GM18519 (cell line): ENCODE results near the gene TRAPPC2.
"Not testable (repeated sequence)": the region's sequence is repeated elsewhere in the genome, so short reads cannot be mapped to it uniquely, and the experiment has no call there.

Experiments used
- ATAC-seq: cut with Tn5 transposase; IDR thresholded peaks from one replicate; pipeline ENCODE4 v1.9.1; 2021; ENCODE audit warnings: mild to moderate bottlenecking, moderate library complexity; ENCODE audit not compliant: unreplicated experiment, low FRiP score

TRAPPC2 gene

GRCh38 chrX:13673016-13673415 is 61.4 kb downstream of the TRAPPC2 start:
- ATAC-seq: no peak

GRCh38 chrX:13670197-13670596 is 64.2 kb downstream of the TRAPPC2 start:
- ATAC-seq: no peak

DNA sequence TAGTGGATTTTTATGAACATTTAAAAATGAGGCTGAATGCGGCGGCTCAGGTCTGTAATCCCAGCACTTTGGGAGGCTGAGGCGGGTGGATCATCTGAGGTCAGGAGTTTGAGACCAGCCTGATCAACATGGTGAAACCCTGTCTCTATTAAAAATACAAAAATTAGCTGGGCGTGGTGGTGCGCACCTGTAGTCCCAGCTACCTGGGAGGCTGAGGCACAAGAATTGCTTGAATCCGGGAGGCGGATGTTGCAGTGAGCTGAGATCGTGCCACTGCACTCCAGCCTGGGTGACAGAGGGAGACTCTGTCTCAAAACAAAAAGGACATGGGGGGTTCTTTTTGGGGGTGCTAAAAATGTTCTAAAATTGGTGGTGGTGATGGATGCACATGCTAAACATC is 64.7 kb downstream of the TRAPPC2 start:
- ATAC-seq: not testable (repeated sequence)

GRCh38 chrX:13669246-13669737 is 65.1 kb downstream of the TRAPPC2 start:
- peak; percentile 50 for ATAC-seq

- no peak for ATAC-seq
These were observed 66.5 kb downstream of the TRAPPC2 start for GRCh38 chrX:13667919-13668318.

GRCh38 chrX:13666836-13667235 is 67.6 kb downstream of the TRAPPC2 start:
- no peak for ATAC-seq

DNA sequence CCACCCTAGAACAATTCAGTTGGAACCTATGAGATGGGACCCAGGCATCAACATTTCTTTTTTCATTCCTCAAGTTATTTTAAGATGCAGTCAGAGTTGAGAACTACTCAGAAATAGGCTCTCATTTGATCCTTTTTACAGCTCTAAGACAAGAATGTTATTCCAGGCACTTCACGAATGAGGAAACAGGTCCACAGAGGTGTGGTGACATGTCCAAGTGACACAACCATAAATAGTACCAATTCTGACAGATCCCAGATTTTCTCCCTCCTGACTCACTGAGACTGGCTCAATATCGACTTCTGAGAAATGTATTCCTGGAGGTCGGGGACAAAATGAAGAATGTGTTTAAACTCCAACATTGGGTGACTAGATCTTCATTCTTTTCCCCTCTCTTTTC is 70.4 kb downstream of the TRAPPC2 start:
- ATAC-seq: no peak

- no peak for ATAC-seq
These were observed 72.0 kb downstream of the TRAPPC2 start for GRCh38 chrX:13662355-13662791.
